Measurements from ENCODE around the gene CNTNAP2.

GRCh38 chr7:147429961-147430360, 1313.4 kb downstream of the CNTNAP2 start:
- TF ChIP-seq CTCF (IDR thresholded peaks at IDR 0.05): no peak
- no peak for TF ChIP-seq POLR2A (IDR thresholded peaks at IDR 0.05)

Data from heart left ventricle (tissue), 13 donors.